Stomach smooth muscle (tissue), 2 donors: ENCODE data around the gene SYT2.
A peak's percentile ranks its signal among the peaks of the same experiment; 100 is the strongest.

Experiments
- H3K27ac ChIP-seq: one replicate; pipeline ENCODE4 v1.7.0; 2013; ENCODE audit warnings: mild to moderate bottlenecking, low read length, inconsistent platforms
- H3K27me3 ChIP-seq, 2 donors: one replicate each; pipeline ENCODE4 v1.7.0; 2013; ENCODE audit warnings: low read length in 2 of 2; ENCODE audit not compliant: insufficient read depth in 2 of 2, control insufficient read depth in 1 of 2
- H3K36me3 ChIP-seq, 2 donors: one replicate each; pipeline ENCODE4 v1.7.0; 2013; ENCODE audit warnings: low read length in 2 of 2; ENCODE audit not compliant: control insufficient read depth in 2 of 2, insufficient read depth in 2 of 2
- H3K4me1 ChIP-seq: one replicate; pipeline ENCODE4 v1.7.0; 2013; ENCODE audit warnings: low read length; ENCODE audit not compliant: control insufficient read depth, insufficient read depth
- H3K4me3 ChIP-seq, 2 donors: one replicate each; pipeline ENCODE4 v1.7.0; 2013; ENCODE audit warnings: low read length in 2 of 2
- H3K9ac ChIP-seq, 2 donors: one replicate each; pipeline ENCODE4 v1.7.0; 2013; ENCODE audit warnings: low read length in 2 of 2, mild to moderate bottlenecking in 1 of 2
- H3K9me3 ChIP-seq, 2 donors: one replicate each; pipeline ENCODE4 v1.7.0; 2013; ENCODE audit warnings: low read length in 2 of 2; ENCODE audit not compliant: control insufficient read depth in 2 of 2
- donor health status: healthy.
- donor health status: Pancreatic carcinoma.

SYT2 gene

DNA sequence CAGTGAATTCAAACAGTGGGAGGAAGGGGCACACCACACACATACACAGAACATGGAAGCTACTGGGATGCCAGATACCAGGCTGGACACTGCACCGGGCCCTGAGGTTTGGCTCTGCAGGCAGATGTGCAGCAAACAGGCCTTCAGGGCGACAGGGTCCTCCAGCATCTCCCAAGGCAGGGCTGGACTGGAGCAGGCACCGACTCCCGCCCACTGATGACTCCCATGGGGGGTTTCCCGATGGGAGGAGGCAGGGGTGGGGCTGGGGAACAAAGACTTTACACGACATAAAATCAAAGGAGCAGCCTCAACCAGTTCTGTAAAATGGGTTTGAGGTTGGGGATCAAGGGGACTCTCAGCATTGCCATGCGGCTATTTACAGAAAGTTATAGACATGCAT lies 118.1 kb downstream of the SYT2 start:
- H3K4me3 ChIP-seq, result no peak overlapping the region
- peaks cover 35% of the 10 kb centered on the region for H3K4me1 ChIP-seq
- H3K27ac ChIP-seq, result peak overlapping the region; percentile 31
- H3K36me3 ChIP-seq, result peaks cover 12 to 13% of the 10 kb centered on the region in 2 donors
- no peak overlapping the region for H3K9ac ChIP-seq
- H3K9me3 ChIP-seq, result no peaks in the 10 kb centered on the region
- H3K27me3 ChIP-seq, result no peaks in the 10 kb centered on the region

DNA sequence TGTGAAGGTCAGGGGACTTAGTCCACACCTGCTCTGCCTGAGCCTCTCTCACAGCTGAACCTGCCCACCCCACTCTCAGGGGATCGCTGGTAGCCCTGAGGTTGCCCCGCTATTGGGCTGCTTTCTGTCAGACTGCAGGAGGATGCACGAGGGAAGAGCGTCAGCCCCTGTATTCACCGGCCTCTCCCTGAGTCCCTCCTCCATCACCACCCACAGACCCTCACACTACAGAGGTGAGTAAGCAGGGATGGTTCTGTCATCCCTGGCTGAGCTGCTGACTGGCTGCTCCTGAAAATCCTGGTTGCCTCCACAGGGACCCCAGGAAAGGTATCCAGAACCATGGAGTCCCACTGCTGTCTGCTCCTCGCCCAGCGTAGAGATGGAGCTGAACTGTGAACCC lies 118.7 kb downstream of the SYT2 start:
- peak overlapping the region; percentile 95 for H3K27ac ChIP-seq
- H3K9me3 ChIP-seq, result no peaks in the 10 kb centered on the region
- no peak overlapping the region for H3K9ac ChIP-seq
- H3K4me1 ChIP-seq, result peaks cover 38% of the 10 kb centered on the region
- H3K4me3 ChIP-seq, result no peak overlapping the region
- peaks cover 10 to 12% of the 10 kb centered on the region in 2 donors for H3K36me3 ChIP-seq
- no peaks in the 10 kb centered on the region for H3K27me3 ChIP-seq

DNA sequence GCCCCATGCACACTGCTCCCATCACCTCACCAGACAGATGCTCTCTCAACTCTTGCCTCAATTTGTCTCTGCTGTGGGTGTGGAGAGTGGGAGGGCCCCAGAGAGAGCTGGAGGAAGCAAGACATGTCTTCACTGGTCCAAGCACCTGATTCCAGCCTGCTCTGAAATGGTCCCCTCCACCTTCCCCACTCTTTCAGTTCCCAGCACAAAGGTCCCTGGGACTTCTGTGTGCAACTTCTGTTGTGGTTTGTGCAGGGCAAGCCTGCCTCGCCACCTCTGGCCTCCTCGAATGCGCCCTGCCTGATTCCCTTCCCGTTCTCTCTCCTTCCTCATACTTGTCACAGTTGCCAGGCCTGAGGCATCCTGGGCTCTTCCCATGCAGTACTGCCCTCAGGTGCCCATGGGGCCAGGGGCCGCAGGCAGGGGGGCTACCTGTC lies 119.3 kb downstream of the SYT2 start:
- H3K27ac ChIP-seq, result peak overlapping the region; percentile 95
- H3K4me3 ChIP-seq, result no peak overlapping the region
- no peak overlapping the region for H3K9ac ChIP-seq
- H3K9me3 ChIP-seq, result no peaks in the 10 kb centered on the region
- H3K27me3 ChIP-seq, result no peaks in the 10 kb centered on the region
- H3K4me1 ChIP-seq, result peaks cover 43% of the 10 kb centered on the region
- H3K36me3 ChIP-seq, result peaks cover 12% of the 10 kb centered on the region in 2 donors

DNA sequence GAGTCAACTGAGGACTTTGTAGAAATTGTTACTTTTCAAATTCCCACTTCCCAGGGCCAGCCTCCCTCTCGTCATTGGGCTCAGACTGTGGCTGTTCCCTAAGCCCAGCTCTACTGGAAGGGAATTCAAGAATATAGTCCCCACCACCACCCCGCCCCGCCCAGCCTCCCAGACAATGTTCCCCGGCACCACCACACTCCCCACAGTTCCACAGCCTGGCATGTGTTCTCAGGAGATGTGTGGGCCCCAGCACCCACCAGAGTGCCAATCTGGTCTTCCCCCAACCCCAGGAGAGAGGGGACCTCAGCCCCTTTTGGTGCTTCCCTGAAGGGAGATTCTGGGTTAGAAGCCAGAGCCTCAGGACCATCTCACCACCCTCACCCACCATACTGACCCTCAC lies 120.1 kb downstream of the SYT2 start:
- Histone ChIP-seq H3K27ac (peak overlapping the region; percentile 95), H3K9ac (no peak overlapping the region)

DNA sequence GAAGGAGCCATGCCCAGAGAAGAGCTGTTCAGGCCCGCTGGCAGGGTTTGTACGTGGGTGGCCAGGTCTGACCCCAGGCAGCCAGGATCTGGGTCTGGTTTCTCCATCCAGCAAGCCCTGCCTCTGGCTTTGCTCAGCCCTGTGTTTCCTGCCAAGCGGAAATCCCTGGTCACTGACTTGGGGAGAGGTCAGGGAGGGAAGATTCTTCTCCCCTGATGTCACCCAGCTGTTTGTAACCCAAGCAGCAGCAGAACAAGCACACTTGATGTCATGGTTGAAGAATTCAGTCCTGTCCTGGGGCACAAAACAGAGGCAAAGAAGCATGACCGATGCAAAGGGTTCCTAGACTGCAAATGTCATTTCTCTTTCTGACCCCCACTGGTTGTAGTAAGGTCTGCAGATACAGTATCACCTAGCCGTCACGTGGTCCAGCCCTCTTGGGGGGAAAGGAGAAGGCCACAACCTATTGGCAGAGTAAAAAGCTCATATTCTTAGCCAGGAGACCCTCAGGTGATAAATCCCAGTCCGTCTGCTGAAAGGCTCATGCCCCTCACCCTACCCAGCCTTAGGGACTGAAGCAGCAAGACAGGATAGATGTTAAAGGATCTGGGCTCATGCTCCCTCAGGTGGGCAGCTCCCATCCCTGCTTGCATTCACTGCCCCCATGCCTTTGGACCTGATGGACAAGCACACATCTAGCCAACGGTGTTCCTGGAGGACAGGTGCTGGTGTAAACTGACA lies 120.9 kb downstream of the SYT2 start:
- Histone ChIP-seq H3K4me1 (peaks cover 52% of the 10 kb centered on the region), H3K27ac (peak overlapping the region; percentile 95), H3K4me3 (no peak overlapping the region)

More for the DNA sequence above, 120.1 kb downstream of the SYT2 start:
- Histone ChIP-seq H3K27me3 (no peaks in the 10 kb centered on the region), H3K4me1 (peaks cover 46% of the 10 kb centered on the region), H3K36me3 (peaks cover 9 to 13% of the 10 kb centered on the region in 2 donors), H3K4me3 (no peak overlapping the region), H3K9me3 (no peaks in the 10 kb centered on the region)

DNA sequence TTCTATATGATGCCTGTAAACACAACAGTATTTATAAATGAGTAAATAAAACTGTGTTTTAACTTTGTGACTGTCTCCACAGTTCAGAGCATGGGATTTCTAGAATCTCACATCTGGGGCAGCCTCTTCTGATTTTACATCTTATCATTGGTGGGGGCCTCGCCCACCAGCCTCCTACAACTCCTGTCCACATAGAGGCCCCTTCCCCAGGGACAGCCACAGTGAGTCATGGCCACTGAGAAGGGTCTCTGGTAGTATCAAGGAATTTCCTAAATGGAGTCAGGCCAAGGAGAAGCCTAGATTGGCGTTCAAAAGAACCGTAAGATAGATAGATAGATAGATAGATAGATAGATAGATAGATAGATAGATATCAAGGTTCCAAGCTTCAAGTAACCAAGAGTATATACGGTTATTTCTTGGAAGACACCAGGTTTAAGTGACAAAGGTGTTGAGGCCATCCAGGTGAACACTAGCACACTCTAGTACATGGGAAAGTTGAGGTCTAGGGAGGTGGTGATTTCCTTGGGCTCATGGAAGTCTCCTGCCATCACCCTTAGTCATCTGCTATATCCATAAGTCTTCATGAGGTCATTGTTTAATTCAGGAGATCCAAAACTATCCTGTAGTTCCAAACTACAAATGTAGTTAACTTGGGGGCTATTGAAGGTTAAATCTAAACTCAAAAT lies 121.6 kb downstream of the SYT2 start:
- no peaks in the 10 kb centered on the region for H3K27me3 ChIP-seq
- peaks cover 52% of the 10 kb centered on the region for H3K4me1 ChIP-seq
- H3K4me3 ChIP-seq, result no peak overlapping the region
- H3K9ac ChIP-seq, result peak overlapping the region; percentile 7 to 42
- H3K27ac ChIP-seq, result peak overlapping the region; percentile 95
- peaks cover 17 to 22% of the 10 kb centered on the region in 2 donors for H3K36me3 ChIP-seq
- no peaks in the 10 kb centered on the region for H3K9me3 ChIP-seq

More for the DNA sequence above, 120.9 kb downstream of the SYT2 start:
- peaks cover 13 to 18% of the 10 kb centered on the region in 2 donors for H3K36me3 ChIP-seq
- peak overlapping the region; percentile 44 to 55 for H3K9ac ChIP-seq
- H3K9me3 ChIP-seq, result no peaks in the 10 kb centered on the region
- H3K27me3 ChIP-seq, result no peaks in the 10 kb centered on the region

DNA sequence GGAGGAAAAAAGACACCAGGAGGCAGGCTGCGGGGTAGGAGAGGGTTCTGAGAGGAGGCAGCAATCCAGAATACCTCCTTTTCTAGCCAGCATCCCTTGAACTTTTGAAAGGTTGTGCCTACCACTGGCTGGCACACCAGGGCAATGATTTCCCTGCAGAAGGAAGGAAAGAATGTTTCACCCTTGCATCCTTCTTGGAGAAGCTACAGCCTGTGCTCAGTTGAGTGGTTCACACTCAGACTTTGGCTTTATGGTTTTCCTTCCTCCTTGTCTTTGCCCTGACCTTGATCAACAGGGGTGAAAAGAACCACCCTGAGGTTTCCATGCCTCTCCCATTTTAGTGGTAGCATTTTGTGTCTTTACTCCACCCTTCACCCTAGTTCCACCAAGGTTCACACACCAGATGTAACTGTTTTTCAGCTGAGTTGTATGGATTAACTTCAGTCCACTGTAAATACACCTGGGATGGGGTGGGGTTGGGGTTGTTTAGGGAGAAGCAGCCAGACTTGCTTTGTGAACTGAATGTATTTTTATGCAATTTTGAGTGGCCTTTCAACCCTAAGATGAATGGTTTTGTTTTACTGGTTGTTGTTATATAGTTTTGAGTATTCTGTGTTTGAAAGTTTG lies 122.3 kb downstream of the SYT2 start:
- H3K27ac ChIP-seq, result peak overlapping the region; percentile 95
- H3K4me1 ChIP-seq, result peaks cover 55% of the 10 kb centered on the region
- no peaks in the 10 kb centered on the region for H3K9me3 ChIP-seq
- peaks cover 24 to 29% of the 10 kb centered on the region in 2 donors for H3K36me3 ChIP-seq
- no peak overlapping the region for H3K4me3 ChIP-seq
- H3K27me3 ChIP-seq, result no peaks in the 10 kb centered on the region
- H3K9ac ChIP-seq, result no peak overlapping the region

DNA sequence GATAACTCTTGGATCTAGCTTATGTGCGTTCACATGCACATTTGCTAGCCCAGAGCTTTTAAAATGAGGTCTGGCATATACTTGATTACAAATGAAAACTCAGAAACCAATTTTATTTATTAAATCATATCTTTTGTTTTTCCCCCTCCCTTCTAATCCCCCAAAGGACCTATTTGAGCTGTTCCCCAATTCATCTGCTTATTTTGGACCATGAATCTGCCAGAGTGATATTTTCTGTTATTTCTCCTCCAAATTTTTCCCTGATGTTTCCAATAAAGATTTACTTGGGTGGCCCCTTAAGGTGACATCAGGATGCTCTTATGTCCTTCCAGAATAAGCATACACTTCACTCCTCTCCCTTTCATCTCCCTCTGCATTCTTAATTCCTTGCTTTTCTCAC lies 123.4 kb downstream of the SYT2 start:
- peaks cover 53% of the 10 kb centered on the region for H3K4me1 ChIP-seq

DNA sequence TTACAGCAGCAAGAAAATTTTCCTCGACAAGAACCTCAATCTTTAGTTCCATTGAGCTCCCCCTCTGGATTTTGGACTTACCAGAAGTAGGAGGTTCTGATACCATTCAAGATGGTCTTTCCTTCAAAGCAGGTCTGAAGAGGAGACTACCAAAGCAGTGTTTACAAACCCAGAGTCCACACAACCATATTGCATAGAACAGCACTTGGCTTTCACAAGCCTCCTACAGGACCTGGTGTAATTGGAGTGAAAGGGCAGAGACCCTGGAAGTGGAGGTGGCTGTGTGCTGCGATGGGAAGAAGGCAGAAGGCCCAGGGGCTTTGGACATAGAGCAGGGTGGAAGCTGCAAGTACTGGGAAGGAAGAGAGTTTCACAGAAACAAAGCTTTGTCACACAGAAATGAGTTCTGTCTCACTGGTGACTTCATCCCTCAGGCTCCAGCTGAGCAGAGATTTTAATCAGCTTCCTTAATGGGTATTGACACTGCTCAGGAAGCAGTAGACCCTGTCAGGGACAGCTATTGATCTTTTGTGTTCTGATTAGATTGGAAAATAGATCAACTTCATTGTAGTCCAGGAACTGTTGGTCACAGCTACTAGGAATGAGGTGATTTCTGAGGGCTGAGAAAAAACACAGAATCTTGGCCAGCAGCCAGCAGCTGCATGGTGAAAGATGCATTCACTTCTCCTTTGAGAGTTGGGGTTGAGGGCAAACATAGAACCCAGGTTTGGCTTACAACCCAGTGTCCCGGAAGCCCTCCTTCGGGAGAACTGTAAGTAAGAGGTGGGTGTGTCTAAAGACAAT lies 124.0 kb downstream of the SYT2 start:
- Histone ChIP-seq H3K4me3 (peak overlapping the region in 1 of 2 donors; percentile 3), H3K27me3 (no peaks in the 10 kb centered on the region), H3K9ac (peak overlapping the region in 1 of 2 donors; percentile 47), H3K27ac (peak overlapping the region; percentile 95), H3K4me1 (peaks cover 53% of the 10 kb centered on the region), H3K36me3 (peaks cover 32 to 38% of the 10 kb centered on the region in 2 donors), H3K9me3 (no peaks in the 10 kb centered on the region)

More for the DNA sequence above, 123.4 kb downstream of the SYT2 start:
- H3K9me3 ChIP-seq, result no peaks in the 10 kb centered on the region
- H3K27ac ChIP-seq, result peak overlapping the region; percentile 95
- no peak overlapping the region for H3K9ac ChIP-seq
- H3K27me3 ChIP-seq, result no peaks in the 10 kb centered on the region
- H3K4me3 ChIP-seq, result no peak overlapping the region
- peaks cover 25 to 34% of the 10 kb centered on the region in 2 donors for H3K36me3 ChIP-seq

DNA sequence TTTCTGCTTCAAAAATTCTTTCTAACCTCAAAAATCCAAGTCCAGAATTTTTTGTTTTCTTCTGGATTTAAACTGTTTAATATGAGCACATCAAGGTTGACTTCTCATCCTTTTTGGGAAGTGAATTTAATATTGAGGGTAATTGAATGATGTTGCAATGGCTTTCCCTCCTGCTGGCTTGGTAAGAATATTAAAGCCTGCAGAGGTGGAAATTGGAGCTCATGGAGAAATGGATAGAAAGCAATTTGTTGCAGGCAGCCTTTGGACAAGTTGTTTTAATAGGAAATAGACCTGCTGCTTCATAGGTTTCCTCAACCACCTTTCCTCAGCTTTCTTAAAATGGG lies 124.7 kb downstream of the SYT2 start:
- no peak overlapping the region for H3K4me3 ChIP-seq
- peaks cover 38 to 45% of the 10 kb centered on the region in 2 donors for H3K36me3 ChIP-seq
- H3K4me1 ChIP-seq, result peaks cover 55% of the 10 kb centered on the region
- peak overlapping the region; percentile 95 for H3K27ac ChIP-seq
- H3K9ac ChIP-seq, result no peak overlapping the region
- H3K27me3 ChIP-seq, result no peaks in the 10 kb centered on the region
- no peaks in the 10 kb centered on the region for H3K9me3 ChIP-seq
